Activated gamma-delta T cell (primary cell): ENCODE results near the gene CLCNKB.

Experiments used
- DNase-seq: peaks from one replicate; lab custom pipeline; 2025; lab: John Stamatoyannopoulos, UW

CLCNKB gene

DNA sequence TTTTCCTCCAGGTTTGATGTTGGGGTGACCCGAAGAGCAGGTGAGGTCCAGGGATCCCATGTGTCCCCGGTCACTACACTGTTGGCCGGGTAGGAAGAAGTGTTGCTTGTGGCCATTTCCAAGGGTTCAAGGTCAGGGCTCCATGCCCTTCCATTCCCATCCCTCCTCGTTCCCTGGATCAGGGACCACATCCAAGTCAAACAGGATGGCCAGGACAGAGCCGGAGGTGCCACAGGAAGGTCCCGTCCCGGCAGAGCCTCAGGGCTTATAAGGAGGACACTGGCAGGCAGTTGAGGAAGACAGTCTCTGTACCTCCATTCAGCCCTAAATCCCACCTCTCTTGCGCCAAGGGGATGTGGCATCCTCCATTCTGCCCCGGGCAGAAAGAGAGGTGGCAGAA, 51.9 kb downstream of the CLCNKB start:
- DNase-seq: no peak

DNA sequence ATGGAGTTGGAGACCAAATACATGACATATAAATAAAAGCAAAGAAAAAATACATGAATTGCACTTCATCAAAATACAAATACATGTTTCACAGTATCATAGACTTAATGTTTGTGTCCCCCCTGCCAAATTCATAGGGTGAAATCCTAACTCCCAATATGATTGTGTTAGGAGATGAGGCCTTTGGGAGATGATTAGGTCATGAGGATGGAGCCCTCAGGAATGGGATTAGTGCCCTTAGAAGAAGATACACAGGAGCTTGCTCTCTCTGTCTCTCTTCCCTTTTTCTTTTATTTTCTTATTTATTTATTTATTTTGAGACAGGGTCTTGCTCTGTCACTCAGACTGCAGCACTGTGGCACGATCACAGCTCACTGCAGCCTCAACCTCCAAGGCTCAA, 55.8 kb downstream of the CLCNKB start:
- DNase-seq: no peak

DNA sequence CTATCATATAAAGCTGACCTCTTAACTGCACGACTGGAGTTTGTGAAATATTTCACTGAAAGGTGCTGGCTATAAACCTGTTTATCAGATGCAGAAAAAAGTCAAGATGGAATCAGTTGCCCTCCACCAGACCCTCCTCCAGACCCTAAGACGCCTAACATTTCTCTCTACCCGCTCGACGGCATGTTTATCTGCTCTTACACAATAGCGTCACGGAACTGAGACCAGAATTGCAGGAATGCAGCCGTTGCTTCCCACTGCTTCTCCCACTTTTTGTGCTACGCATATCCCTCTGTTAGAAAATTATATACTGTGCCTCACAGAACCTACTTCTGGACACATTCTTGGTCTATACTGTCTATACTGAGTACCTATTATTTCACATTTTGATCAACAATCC, 58.0 kb downstream of the CLCNKB start:
- DNase-seq: no peak
